ENCODE data around the gene ABCD1.
"Not testable (repeated sequence)": the region's sequence is repeated elsewhere in the genome, so short reads cannot be mapped to it uniquely, and the experiment has no call there.

The ABCD1 gene

GRCh38 chrX:153724252-153725038 lies at the start of gene ABCD1, which contains the start of gene BCAP31:
Gene ABCD1 (plus strand): TSS chrX:153724856. CDS start chrX:153725267, 411 bp downstream.
Gene BCAP31 (minus strand): TSS chrX:153724387. CDS start chrX:153723244, 1,143 bp downstream.
- peak; percentile 80 to 94 for DNase-seq

GRCh38 chrX:153681175-153681574 lies 43.5 kb upstream of the ABCD1 start:
- no peak for DNase-seq

- not testable (repeated sequence) for DNase-seq
Measured at GRCh38 chrX:153683486-153683885, 41.2 kb upstream of the ABCD1 start.

GRCh38 chrX:153684467-153685155 lies 40.0 kb upstream of the ABCD1 start:
- no peak for DNase-seq

GRCh38 chrX:153685156-153685536 lies 39.5 kb upstream of the ABCD1 start:
- no peak for DNase-seq

GRCh38 chrX:153685751-153686696 lies 38.6 kb upstream of the ABCD1 start:
- DNase-seq, result no peak

- no peak for DNase-seq
Measured at GRCh38 chrX:153686711-153687110, 37.9 kb upstream of the ABCD1 start.

- DNase-seq, result peak; percentile 6 to 76
Measured at GRCh38 chrX:153687121-153688039, 37.3 kb upstream of the ABCD1 start, which contains the start of gene SLC6A8. Gene SLC6A8 (plus strand): TSS chrX:153687926. CDS start chrX:153688575, 649 bp downstream.

GRCh38 chrX:153688071-153688470 lies 36.6 kb upstream of the ABCD1 start:
- no peak for DNase-seq

- no peak for DNase-seq
Measured at GRCh38 chrX:153688506-153688905, 36.1 kb upstream of the ABCD1 start.

GRCh38 chrX:153688911-153689590 lies 35.6 kb upstream of the ABCD1 start:
- peak in 1 of 2 experiments; percentile 23 for DNase-seq

GRCh38 chrX:153689654-153690465 lies 34.8 kb upstream of the ABCD1 start:
- DNase-seq, result no peak

GRCh38 chrX:153690466-153690865 lies 34.2 kb upstream of the ABCD1 start:
- no peak for DNase-seq

- not testable (repeated sequence) for DNase-seq
Measured at GRCh38 chrX:153691032-153691827, 33.4 kb upstream of the ABCD1 start.

GRCh38 chrX:153692003-153692402 lies 32.7 kb upstream of the ABCD1 start:
- DNase-seq, result no peak

GRCh38 chrX:153692611-153693156 lies 32.0 kb upstream of the ABCD1 start:
- DNase-seq, result no peak

GRCh38 chrX:153693216-153694086 lies 31.2 kb upstream of the ABCD1 start:
- no peak for DNase-seq

GRCh38 chrX:153694256-153694655 lies 30.4 kb upstream of the ABCD1 start:
- DNase-seq, result not testable (repeated sequence)

All from NCI-H446 (cell line).